GM12891 (cell line): ENCODE results near the gene DNASE2B.

Source experiments
- PAX5 ChIP-seq: IDR thresholded peaks from 2 replicates; pipeline ENCODE4 v1.6.1; 2011; ENCODE audit warnings: low read length, moderate library complexity, mild to moderate bottlenecking; ENCODE audit not compliant: insufficient read depth, severe bottlenecking
- POLR2A ChIP-seq: IDR thresholded peaks from 2 replicates; pipeline ENCODE4 v1.6.1; 2011; ENCODE audit warnings: low read depth, low read length, control low read depth
- POLR2AphosphoS5 ChIP-seq: IDR thresholded peaks from 2 replicates; pipeline ENCODE4 v1.6.1; 2011; ENCODE audit warnings: low read depth, low read length, control low read depth
- POU2F2 ChIP-seq: IDR thresholded peaks from 2 replicates; pipeline ENCODE4 v1.6.1; 2011; ENCODE audit warnings: low read depth, mild to moderate bottlenecking, control low read depth, low read length, moderate library complexity
- SPI1 ChIP-seq: IDR thresholded peaks from 2 replicates; pipeline ENCODE4 v1.6.1; 2011; ENCODE audit warnings: low read depth, low read length, control low read depth
- TAF1 ChIP-seq: IDR thresholded peaks from 2 replicates; pipeline ENCODE4 v1.6.1; 2011; ENCODE audit warnings: low read depth, low read length, control low read depth

DNA sequence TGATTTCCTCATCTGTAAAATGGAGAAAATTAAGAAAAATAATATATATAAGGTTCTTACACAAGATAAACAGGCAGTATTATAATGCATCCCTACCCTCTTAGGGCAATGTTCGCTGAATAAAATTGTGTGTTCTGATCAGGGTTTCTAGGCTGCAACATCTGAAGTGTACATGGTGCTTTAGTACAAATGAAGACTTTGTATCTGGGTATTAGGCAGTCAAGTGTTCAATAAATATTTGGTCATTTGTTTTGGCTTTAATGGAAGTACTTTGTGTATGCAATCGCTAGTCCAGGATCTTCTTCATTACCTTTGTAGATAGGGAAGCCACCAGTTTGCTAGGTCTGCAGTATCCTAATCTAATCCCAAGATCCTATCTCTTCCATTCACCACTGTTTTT, 28.1 kb downstream of the DNASE2B start:
- TF ChIP-seq POLR2A (no peak), POLR2AphosphoS5 (no peak), SPI1 (no peak), POU2F2 (no peak), TAF1 (no peak), PAX5 (no peak)
